Immature natural killer cell (primary cell): ENCODE data around the gene FAM53A. TPM values are rescaled to one million over a fixed set of nuclear protein-coding genes. Genes with fewer than 3 reads are reported as not detected.

Experiments
- DNase-seq, 3 donors: peaks; one replicate each; pipeline ENCODE4 v3.0.0; 2022; ENCODE audit warnings: mixed read lengths in 1 of 3
- H3K27ac Mint-ChIP-seq, 6 donors: one replicate each; pipeline ENCODE4 v1.8.0; 2020; ENCODE audit warnings: mixed read lengths in 6 of 6, mild to moderate bottlenecking in 5 of 6, inconsistent platforms in 4 of 6, moderate library complexity in 3 of 6
- H3K27me3 Mint-ChIP-seq, 3 donors: one replicate each; pipeline ENCODE4 v1.8.0; 2020 to 2021; ENCODE audit warnings: low read depth in 3 of 3, mild to moderate bottlenecking in 3 of 3, mixed read lengths in 3 of 3, moderate library complexity in 3 of 3, inconsistent platforms in 1 of 3
- H3K36me3 Mint-ChIP-seq, 3 donors: one replicate each; pipeline ENCODE4 v1.8.0; 2020; ENCODE audit warnings: mixed read lengths in 3 of 3, inconsistent platforms in 2 of 3, mild to moderate bottlenecking in 2 of 3
- H3K4me1 Mint-ChIP-seq, 2 donors: one replicate each; pipeline ENCODE4 v1.8.0; 2020; ENCODE audit warnings: inconsistent platforms in 2 of 2, mild to moderate bottlenecking in 2 of 2, mixed read lengths in 2 of 2, moderate library complexity in 1 of 2
- H3K4me3 Mint-ChIP-seq, 5 donors: one replicate each; pipeline ENCODE4 v1.8.0; 2020; ENCODE audit warnings: mild to moderate bottlenecking in 5 of 5, mixed read lengths in 5 of 5, inconsistent platforms in 3 of 5, moderate library complexity in 3 of 5
- H3K9me3 Mint-ChIP-seq, 6 donors: one replicate each; pipeline ENCODE4 v1.8.0; 2020; ENCODE audit warnings: mild to moderate bottlenecking in 6 of 6, mixed read lengths in 6 of 6, inconsistent platforms in 4 of 6, moderate library complexity in 3 of 6
- polyA plus RNA-seq, 3 donors: library from polyadenylated mRNA; unstranded; fragments of 300-500 nt; fragmentation: Illumina TruSeq; gene quantifications; one replicate each; pipeline ENCODE4 v1.2.3, GENCODE V29; 2021

FAM53A gene
- polyA plus RNA-seq, 3 donors from 2014 or later, result 0.38 to 2.6 (median 0.83) TPM

DNA sequence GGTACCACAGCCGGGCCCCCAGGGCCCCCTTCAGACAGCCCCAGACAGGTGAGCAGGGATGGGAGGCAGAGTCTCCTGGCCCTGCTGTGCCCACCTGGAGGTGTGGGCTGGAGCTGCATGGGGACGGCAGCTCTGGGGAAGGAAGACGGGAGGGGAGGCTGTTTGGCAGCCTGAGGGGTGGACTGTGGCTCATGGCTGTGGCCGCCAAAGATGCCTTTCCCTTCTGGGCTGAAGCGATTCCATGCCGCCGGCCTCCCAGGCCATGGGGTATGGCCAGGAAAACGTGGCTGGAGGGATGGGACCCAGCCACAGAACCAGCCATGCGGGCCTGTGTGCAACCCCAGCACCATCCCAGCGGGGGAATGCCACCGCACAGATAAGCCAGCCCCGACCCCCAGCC lies 65.7 kb downstream of the FAM53A start:
- Mint-ChIP-seq H3K4me1 (peaks cover 0 to 3% of the 10 kb centered on the region in 2 donors), H3K4me3 (no peak overlapping the region), H3K9me3 (peaks cover 0 to 3% (median 0%) of the 10 kb centered on the region in 6 donors), H3K27ac (no peak overlapping the region), H3K36me3 (no peaks in the 10 kb centered on the region), H3K27me3 (peaks cover 3 to 5% (median 4%) of the 10 kb centered on the region in 3 donors)
- no peak for DNase-seq

DNA sequence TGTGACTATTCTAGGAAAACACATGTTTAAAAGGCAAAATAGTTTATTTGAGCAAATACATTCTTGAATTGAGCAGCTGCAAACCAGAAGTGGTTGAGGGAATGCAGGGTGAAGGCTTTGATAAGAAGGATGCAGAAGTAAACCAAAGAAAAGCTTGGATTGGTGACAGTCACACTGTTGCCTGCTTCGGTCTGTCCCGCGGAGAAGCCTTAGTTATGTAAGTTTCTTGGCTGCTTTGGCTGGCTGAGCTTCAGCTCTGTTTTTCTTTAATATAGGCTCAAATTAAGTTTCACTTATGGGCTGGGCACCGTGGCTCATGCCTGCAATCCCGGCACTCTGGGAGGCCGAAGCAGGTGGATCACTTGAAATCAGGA lies 67.6 kb downstream of the FAM53A start:
- peaks cover 0 to 3% (median 0%) of the 10 kb centered on the region in 6 donors for H3K9me3 Mint-ChIP-seq
- H3K27ac Mint-ChIP-seq, result no peak overlapping the region
- H3K36me3 Mint-ChIP-seq, result no peaks in the 10 kb centered on the region
- no peak for DNase-seq
- H3K27me3 Mint-ChIP-seq, result peaks cover 1 to 5% (median 4%) of the 10 kb centered on the region in 3 donors
- H3K4me3 Mint-ChIP-seq, result no peak overlapping the region
- H3K4me1 Mint-ChIP-seq, result peaks cover 0 to 3% of the 10 kb centered on the region in 2 donors

DNA sequence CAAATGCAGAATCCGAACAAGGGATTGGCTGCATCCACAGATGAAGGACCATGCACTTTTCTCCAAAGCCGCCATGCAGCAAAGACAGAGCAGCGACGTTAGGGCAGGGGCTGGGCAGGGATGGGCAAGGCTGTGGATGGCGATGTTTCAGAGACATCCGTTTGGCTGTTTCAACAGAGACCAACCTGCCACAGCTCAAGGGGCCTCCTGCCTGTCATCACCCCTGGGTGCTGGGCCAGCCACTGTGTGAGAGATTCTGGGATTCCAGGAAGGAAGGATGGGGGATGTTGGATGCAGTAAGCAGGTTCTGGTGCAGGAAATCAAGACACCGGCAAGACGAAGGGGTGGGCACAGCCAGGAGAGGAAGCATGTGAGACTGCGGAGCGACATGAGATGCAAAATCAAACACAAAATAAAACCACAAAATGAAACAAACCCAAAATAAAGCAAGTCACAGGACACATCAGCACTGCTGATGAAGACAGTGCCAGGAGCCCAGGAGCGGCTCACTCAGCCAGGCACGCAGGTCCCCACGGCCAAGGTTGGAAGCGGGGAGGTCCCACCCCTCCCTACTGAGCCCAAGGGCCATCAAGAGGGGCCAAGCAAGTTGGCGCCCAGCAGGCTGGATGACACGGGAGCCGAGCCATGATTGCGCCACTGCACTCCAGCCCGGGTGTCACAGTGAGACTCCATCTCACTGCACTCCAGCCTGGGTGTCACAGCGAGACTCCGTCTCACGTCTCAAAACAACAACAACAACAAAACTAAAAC lies 68.1 kb downstream of the FAM53A start:
- peaks cover 1 to 5% (median 4%) of the 10 kb centered on the region in 3 donors for H3K27me3 Mint-ChIP-seq
- H3K4me1 Mint-ChIP-seq, result peaks cover 0 to 3% of the 10 kb centered on the region in 2 donors
- H3K36me3 Mint-ChIP-seq, result no peaks in the 10 kb centered on the region
- no peak overlapping the region for H3K4me3 Mint-ChIP-seq
- H3K9me3 Mint-ChIP-seq, result peaks cover 0 to 3% (median 0%) of the 10 kb centered on the region in 6 donors
- no peak overlapping the region for H3K27ac Mint-ChIP-seq
- no peak for DNase-seq

DNA sequence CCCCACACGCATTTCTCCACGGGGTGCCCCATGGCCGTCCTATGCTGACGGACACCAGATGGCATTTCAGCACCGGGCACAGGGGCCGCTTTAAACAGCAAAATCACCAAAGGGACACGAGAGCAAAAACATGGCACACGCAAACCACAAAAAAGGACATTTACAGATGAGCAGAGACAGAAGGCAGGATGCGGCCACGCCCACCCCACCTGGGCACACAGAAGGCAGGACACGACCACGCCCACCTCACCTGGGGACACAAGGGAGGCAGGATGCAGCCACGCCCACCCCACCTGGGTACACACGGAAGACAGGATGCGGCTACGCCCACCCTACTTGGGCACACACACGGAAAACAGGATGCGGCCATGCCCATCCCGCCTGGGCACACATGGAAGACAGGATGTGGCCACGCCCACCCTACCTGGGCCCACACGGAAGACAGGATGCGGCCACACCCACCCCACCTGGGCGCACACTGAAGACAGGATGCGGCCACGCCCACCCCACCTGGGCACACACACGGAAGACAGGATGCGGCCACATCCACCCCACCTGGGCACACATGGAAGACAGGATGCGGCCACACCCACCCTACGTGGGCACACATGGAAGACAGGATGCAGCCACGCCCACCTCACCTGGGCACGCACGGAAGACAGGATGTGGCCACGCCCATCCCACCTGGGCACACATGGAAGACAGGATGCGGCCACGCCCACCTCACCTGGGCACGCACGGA lies 69.1 kb downstream of the FAM53A start:
- no peak overlapping the region for H3K4me3 Mint-ChIP-seq
- no peak for DNase-seq
- peaks cover 0 to 3% of the 10 kb centered on the region in 2 donors for H3K4me1 Mint-ChIP-seq
- H3K9me3 Mint-ChIP-seq, result peaks cover 0 to 3% (median 0%) of the 10 kb centered on the region in 6 donors
- H3K27me3 Mint-ChIP-seq, result peaks cover 1 to 5% (median 4%) of the 10 kb centered on the region in 3 donors
- peak overlapping the region in 1 of 6 donors; percentile 84 for H3K27ac Mint-ChIP-seq
- H3K36me3 Mint-ChIP-seq, result no peaks in the 10 kb centered on the region

DNA sequence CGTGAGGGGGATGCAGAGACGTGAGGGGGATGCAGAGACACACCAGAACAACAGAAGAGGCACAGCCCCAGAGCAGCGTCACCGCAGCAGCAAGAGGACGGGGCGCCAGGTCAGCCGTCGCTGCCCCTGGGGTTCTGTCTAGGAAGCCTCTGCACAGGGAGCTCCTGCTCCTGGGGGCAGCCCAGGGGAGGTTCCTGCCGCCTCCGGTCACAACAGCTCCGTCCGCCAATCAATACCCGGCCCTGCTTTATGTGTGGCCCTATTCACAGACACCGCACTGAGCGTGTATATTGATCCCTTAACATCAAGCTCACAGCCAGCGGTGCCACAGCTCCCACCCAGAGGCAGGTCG lies 69.6 kb downstream of the FAM53A start:
- Mint-ChIP-seq H3K4me3 (no peak overlapping the region), H3K27ac (peak overlapping the region in 1 of 6 donors; percentile 84), H3K27me3 (peaks cover 1 to 5% (median 4%) of the 10 kb centered on the region in 3 donors), H3K9me3 (peaks cover 0 to 3% (median 0%) of the 10 kb centered on the region in 6 donors), H3K4me1 (peaks cover 0 to 3% of the 10 kb centered on the region in 2 donors), H3K36me3 (no peaks in the 10 kb centered on the region)
- no peak for DNase-seq

DNA sequence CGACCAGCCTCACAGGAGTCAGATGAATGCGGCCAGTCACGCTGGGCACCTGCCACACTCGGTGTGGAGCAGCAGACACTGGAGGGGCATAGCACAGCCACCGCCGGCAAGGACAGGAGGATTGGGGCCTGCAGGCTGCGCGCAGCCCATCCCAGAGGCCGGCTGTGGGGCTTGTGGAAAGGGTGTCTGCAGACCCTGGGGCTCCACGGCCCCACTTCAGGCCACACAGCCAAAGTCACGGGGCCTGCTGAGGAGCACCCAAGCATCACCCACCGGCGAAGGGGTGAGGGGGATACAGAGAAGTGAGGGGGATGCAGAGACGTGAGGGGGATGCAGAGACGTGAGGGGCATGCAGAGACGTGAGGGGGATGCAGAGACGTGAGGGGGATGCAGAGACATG lies 70.1 kb downstream of the FAM53A start:
- no peak for DNase-seq
- Mint-ChIP-seq H3K4me3 (no peak overlapping the region), H3K27ac (no peak overlapping the region)

DNA sequence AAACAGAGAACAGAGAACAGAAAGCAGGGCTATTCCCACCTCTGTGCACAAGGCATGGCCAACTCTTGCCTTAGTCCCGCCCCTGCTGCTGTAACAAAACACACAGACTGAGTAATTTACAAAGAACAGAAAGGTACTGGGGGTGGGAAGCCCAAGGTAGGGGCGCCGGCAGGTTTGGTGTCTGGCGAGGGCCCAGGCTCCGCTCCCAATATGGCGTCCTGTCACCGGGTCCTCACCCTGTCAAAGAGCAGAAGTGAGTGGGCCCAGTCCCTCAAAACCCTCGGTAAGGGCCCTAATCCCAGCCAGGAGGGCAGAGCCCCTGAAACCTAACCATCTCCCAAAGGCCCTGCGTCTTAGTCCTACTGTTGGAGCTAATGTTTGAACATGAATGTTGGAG lies 71.0 kb downstream of the FAM53A start:
- Mint-ChIP-seq H3K9me3 (peaks cover 0 to 3% (median 0%) of the 10 kb centered on the region in 6 donors), H3K27ac (no peak overlapping the region), H3K36me3 (no peaks in the 10 kb centered on the region), H3K4me1 (peaks cover 0 to 3% of the 10 kb centered on the region in 2 donors), H3K27me3 (peaks cover 1 to 5% (median 4%) of the 10 kb centered on the region in 3 donors), H3K4me3 (no peak overlapping the region)
- no peak for DNase-seq

More for the DNA sequence above, 70.1 kb downstream of the FAM53A start:
- H3K36me3 Mint-ChIP-seq, result no peaks in the 10 kb centered on the region
- H3K4me1 Mint-ChIP-seq, result peaks cover 0 to 3% of the 10 kb centered on the region in 2 donors
- H3K9me3 Mint-ChIP-seq, result peaks cover 0 to 3% (median 0%) of the 10 kb centered on the region in 6 donors
- H3K27me3 Mint-ChIP-seq, result peaks cover 1 to 5% (median 4%) of the 10 kb centered on the region in 3 donors

DNA sequence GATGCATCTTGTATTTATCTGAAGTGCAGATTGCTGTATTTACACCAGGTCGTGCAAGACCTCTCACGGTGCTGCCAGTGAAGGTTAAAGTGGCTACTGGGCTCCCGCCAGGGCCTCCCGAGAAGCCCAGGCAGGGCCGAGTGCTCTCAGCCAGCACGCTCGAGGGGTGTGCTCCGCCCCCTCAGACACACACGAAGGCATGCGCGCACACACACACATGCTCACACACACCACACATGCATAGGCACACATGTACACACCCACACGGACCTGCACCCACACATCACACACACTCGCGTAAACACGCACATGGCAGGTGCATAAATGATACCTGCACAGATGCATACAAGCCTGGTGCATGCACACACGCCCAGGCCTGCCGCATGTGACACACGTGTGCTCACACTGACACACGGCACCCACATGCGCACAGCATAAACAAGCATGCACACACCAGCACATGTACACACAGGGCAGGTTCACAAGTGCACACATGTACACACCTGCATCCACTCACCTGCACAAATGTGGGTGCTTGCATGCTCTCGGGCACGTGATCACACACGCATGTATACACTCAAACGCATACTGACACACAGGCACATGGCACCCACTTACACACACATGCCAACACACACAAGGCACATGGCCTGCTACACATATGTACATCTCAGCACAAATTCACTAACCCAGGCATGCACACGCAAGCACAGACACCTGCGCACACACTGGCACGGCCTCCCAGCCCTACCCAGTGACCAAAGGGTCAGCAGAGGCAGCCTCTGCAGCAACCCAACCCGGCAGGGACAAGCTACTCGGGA lies 71.6 kb downstream of the FAM53A start:
- H3K27me3 Mint-ChIP-seq, result peaks cover 1 to 5% (median 4%) of the 10 kb centered on the region in 3 donors
- no peak for DNase-seq
- H3K36me3 Mint-ChIP-seq, result no peaks in the 10 kb centered on the region
- no peak overlapping the region for H3K4me3 Mint-ChIP-seq
- peaks cover 0 to 3% (median 0%) of the 10 kb centered on the region in 6 donors for H3K9me3 Mint-ChIP-seq
- H3K27ac Mint-ChIP-seq, result no peak overlapping the region
- H3K4me1 Mint-ChIP-seq, result peaks cover 0 to 3% of the 10 kb centered on the region in 2 donors

DNA sequence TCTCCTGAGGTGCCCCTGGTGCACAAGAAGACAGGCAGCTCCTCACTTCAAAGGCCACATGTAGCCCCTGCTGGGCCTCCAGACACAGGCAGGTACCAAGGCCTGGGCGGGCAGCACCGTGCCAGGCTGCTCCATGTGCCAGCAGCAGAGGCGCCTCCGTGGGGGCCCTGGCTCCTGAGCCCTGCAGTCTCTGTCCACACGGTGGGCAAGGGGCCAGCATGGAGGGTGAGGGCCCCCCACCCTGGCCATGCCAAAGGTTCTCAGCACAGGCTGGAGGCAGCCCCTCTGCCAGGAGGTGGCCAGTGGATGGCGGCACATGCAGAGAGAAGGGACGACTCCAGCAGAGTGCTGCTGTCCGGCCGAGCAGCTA lies 72.6 kb downstream of the FAM53A start:
- DNase-seq, result no peak
- H3K36me3 Mint-ChIP-seq, result no peaks in the 10 kb centered on the region
- no peak overlapping the region for H3K4me3 Mint-ChIP-seq
- H3K4me1 Mint-ChIP-seq, result peaks cover 0 to 3% of the 10 kb centered on the region in 2 donors
- H3K9me3 Mint-ChIP-seq, result peaks cover 0 to 2% (median 0%) of the 10 kb centered on the region in 6 donors
- no peak overlapping the region for H3K27ac Mint-ChIP-seq
- H3K27me3 Mint-ChIP-seq, result peaks cover 1 to 5% (median 4%) of the 10 kb centered on the region in 3 donors

DNA sequence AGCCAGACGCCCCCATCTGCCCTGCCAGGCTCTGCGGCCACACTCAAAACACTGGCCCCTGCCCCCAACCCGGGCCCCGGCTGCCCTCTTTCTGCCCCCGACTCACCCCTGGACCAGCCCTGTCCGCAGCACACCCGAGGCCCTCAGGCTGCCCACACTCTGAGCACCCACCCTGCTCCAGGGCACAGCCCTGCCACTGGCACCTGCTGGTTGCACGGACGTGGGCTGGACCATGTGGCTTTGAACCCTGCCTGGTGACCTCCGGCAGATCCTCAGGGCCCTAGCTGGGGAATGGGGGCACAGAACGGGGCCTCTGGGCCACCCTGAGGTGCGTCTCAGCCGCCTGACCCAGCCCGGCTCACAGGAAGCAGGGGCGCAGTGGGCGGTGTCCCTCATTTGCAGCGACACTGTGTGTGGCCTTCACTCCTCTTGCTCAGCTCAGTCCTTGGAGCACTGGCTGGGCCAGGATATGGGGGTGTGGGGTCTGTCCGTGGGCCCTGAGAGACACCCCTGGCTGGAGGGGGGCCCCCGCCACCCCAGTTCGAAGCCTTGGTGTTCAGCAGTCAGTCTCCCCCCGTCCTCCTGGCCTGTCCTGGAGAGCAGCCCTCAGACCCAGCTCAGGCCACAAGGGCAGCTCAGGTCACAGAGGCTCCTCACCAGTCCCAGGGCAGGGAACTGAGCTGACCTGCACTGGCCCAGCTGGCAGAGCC lies 73.2 kb downstream of the FAM53A start:
- H3K27me3 Mint-ChIP-seq, result peaks cover 1 to 4% (median 3%) of the 10 kb centered on the region in 3 donors
- H3K4me3 Mint-ChIP-seq, result no peak overlapping the region
- H3K36me3 Mint-ChIP-seq, result no peaks in the 10 kb centered on the region
- no peak for DNase-seq
- H3K4me1 Mint-ChIP-seq, result peaks cover 0 to 3% of the 10 kb centered on the region in 2 donors
- H3K9me3 Mint-ChIP-seq, result peaks cover 0 to 2% (median 0%) of the 10 kb centered on the region in 6 donors
- H3K27ac Mint-ChIP-seq, result no peak overlapping the region

DNA sequence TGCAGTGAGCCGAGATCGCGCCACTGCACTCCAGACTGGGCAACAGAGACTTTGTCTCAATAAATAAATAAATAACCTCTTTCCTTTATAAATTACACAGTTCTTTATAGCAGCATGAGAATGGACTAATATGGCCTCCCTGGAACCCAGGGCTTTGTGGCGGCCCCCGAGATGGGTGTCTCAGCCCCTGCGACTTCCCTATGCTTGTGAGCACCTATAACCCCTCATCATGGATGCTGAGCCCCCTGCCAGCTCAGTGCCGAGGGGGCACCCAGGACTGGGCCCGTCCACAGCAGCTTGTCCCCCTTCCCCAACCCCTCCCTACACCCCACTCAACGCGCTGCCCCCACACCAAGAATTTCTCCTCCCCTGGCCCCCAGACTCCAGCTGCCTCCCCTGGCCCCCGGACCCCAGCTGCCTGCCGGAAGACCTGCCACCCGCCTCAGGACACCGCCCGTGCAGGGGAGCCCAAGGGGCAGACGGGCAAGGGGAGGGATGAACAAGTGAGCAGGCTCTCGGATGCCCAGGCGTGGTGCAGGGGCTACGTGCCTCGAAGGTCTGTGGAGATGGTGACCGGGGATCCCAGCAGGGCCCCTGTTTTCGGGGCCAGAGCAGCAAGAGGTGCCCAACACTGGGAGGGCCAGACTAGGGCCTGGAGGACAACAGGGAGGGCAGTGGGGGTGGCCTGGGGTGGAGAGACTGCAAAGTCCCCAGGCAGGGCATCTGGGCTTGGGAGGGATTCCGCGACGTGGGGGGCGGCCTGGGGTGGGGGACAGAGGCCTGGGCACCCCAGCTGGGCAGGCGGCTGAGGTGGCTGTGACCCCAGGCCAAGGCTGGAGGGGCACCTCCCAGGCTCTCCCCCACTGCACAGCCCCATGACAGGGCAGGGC lies 74.0 kb downstream of the FAM53A start:
- Mint-ChIP-seq H3K4me1 (peaks cover 0 to 3% of the 10 kb centered on the region in 2 donors), H3K4me3 (no peak overlapping the region), H3K27me3 (peaks cover 1 to 4% (median 3%) of the 10 kb centered on the region in 3 donors)

DNA sequence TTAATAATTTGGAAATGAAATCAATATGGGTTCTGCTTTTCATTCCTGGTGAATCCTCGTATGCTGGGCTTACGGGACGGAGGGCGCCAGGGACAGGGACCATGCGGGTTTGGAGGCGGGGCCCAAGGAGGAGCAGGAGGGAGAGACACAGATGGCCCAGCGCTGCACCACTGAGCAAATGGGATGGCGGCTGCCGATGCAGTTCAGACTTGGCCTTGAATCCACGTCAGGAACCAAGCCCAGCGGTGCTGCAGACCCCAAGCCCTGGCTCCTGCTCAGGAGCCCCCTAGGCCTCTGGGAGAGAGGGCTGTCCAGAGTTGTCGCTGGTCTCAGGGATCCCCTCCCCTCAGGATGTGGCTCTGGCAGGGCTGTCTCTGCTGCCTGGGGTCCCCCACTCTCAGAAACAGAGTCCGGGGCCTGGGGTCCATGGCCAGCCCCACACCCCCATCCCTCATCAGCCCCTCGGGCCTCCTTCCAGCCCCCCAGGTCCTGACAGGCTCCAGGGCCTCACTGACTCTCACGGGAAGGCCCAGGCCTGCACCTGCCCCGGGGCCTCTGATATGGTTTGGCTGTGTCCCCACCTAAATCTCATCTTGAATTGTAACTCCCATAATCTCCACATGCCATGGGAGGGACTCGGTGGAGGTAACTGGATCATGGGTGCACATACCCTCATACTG lies 75.2 kb downstream of the FAM53A start:
- H3K27me3 Mint-ChIP-seq, result peaks cover 0 to 3% (median 1%) of the 10 kb centered on the region in 3 donors
- DNase-seq, result no peak
- no peak overlapping the region for H3K4me3 Mint-ChIP-seq
- H3K36me3 Mint-ChIP-seq, result no peaks in the 10 kb centered on the region
- no peak overlapping the region for H3K27ac Mint-ChIP-seq
- no peaks in the 10 kb centered on the region for H3K4me1 Mint-ChIP-seq
- H3K9me3 Mint-ChIP-seq, result no peaks in the 10 kb centered on the region

More for the DNA sequence above, 74.0 kb downstream of the FAM53A start:
- Mint-ChIP-seq H3K9me3 (peaks cover 0 to 2% (median 0%) of the 10 kb centered on the region in 6 donors), H3K27ac (no peak overlapping the region), H3K36me3 (no peaks in the 10 kb centered on the region)
- DNase-seq, result no peak
